Left hindlimb (tissue), 1 donor: Measurements from ENCODE around the gene OPN4.

Experiments used
- DNase-seq: peaks from one replicate; pipeline ENCODE4 v3.0.0-alpha.2; 2018

OPN4 gene

GRCh38 chr10:86681047-86681446 lies 26.7 kb downstream of the OPN4 start:
- no peak for DNase-seq

DNA sequence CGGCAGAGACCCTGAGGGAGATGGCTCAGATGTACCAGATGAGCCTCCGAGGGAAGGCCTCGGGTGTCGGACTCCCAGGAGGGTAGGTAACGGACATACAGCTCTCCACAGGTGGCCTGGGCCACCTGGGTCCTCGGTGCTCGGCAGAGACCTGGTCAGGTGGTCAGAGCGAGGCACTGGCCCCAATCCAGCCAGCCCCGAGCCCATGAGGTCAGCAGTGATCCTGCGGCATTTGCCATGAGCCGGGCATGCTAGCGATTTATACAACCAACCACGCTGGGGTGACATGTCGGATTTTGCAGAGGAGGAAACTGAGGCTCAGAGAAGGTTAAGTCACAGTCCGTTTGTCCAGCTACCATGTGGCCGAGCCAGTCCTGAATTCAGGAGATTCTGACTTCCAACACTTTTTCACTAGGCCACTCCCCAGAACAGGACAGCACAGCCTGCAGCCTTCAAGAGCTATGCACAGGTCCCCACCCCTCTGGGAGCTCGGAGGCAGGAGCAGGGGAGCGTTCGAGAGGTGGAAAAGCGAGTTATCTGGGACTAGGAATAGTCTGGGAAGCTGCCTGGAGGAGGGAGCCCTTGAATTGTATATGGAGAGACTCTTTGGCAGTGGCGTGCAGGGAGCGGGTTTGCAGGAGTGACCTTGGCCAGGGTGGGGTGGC lies 27.5 kb downstream of the OPN4 start:
- DNase-seq: no peak

- no peak for DNase-seq
Observed at GRCh38 chr10:86682675-86683074, 28.3 kb downstream of the OPN4 start.

- DNase-seq: no peak
Observed at GRCh38 chr10:86684331-86685097, 30.2 kb downstream of the OPN4 start.

DNA sequence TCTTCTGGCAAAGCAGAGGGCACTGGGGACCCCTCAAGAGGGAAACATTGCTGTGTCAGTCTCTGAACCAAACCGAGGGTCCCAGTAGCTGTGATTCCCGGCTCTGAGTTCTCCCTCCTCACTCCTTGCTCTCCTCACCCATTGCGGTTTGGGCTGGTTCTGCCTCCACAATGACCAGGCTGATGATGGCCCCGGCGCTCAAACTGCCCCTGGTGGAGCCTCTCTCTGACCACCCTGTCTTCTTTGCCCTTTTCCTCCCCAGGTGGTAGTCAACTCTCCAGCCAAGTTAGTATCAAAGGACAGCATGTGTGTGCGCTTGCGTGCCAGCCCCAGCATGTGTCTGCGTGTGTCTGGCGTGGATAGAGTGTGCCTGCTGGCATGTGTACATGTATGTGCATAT lies 31.1 kb downstream of the OPN4 start:
- DNase-seq: no peak

- DNase-seq: no peak
Observed at GRCh38 chr10:86685893-86686632, 31.7 kb downstream of the OPN4 start.

GRCh38 chr10:86686972-86687371 lies 32.6 kb downstream of the OPN4 start:
- no peak for DNase-seq

DNA sequence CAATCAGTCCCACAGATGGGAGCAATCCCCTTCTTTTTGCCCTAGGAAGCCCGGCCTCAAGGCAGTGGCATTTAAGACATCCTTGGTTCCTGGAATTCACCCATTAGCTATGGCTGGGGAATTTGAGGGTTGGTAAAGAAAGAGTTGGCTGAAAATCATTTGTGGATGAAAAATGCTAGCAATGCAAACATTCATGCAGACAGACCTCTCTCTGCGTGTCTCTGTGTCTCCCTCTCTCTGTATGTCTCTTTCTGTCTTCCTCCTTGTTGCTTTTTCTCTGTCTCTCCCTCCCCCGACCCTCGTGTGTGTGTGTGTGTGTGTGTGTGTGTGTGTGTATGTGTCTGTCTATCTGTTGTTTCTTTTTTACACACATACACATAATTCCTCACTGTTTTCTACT lies 33.4 kb downstream of the OPN4 start:
- no peak for DNase-seq

DNA sequence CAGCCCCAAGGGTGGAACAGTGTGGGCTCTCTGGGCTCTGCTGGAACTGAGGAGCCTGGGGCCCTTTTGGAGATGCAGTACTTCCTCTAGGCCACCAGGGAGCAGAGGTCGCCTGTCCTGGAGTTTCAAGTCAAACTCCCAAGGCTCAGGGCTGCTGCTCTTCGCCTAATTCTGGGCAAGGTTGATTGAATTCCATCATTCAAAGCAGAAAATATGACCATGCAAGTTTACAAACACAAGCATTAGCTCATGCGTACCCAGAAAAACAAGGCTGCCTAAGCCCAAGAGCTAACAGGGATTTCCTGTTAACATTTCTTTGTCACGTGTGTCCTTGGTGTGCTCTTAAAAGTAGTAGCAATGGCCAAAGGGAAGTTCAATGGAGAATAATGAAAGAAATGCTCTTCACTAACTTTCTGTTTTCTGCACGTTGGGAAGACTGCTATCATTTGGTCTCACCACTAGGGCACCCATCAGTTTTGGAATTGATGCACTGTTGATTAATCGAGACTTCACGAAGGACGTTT lies 34.1 kb downstream of the OPN4 start:
- peak; percentile 62 for DNase-seq

DNA sequence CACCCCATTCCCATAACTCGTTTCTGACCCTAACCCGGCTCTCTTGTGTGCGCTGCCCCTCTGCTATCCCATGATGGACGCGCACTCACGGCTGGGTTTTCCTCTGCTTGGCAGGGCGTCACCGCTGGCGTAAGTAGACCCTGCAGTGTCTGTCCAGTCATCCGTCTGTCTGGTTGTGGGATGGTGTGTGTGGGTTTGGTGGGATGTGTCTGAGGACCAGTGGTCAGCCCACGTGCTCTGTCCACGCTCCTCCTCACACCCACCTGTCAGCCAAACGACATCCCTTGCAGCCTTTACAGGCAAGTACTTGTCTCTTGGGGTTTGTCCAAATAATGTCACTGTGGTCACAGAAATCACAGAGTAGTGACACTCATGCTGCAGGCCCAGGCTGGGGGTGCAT lies 34.8 kb downstream of the OPN4 start:
- DNase-seq: no peak

GRCh38 chr10:86690231-86690630 lies 35.9 kb downstream of the OPN4 start:
- DNase-seq: no peak

DNA sequence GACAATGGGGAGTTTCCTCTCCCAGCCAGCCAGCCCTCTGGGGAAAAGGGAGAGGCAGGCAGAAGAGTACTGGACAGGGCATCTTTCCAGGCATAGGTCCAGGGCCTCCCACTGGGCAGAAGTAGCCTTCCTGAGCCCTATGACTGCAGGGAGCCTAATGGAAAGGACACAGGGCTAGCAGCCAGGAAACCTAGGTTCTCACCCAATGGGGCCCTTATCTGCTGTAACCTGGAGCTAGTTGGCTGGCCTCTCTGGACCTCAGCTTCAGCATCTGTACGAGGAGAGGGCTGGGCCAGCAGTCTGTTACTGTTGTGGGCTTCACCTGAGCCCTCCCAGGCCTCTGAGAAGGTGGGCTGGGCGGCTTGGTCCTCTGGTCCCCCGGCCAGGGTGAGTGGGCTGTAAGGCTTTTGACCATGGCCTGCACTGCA lies 36.3 kb downstream of the OPN4 start:
- no peak for DNase-seq

DNA sequence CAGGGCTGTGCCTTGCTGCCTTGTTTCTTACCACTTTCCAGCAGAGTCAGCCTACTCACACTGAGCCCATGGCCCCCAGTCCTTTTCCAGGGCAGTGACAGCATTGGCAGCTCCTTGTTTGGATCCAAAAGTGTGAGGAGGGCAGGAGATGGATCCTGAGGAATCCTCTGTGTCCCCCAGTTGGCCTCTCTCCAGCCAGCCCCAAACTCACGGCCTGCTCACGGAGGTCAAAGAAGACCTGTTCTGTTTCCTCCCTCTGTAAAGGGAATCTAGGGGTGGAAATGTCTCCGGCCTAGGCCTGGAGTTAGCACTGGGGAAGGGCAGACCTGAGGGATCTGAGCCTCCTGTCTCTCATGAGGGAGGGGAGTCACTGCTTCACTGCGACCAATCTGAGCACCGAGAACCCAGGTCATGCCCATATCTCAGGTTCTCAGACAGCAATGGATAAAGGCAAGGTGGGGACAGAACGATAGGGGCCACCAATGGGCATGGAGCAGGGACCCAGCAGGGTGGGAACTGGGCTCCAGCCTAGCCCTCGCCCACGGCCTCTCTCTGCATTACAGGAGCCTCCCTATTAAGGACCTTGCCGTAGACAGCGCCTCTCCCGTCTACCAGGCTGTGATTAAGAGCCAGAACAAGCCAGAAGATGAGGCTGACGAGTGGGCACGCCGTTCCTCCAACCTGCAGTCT lies 37.1 kb downstream of the OPN4 start:
- no peak for DNase-seq

DNA sequence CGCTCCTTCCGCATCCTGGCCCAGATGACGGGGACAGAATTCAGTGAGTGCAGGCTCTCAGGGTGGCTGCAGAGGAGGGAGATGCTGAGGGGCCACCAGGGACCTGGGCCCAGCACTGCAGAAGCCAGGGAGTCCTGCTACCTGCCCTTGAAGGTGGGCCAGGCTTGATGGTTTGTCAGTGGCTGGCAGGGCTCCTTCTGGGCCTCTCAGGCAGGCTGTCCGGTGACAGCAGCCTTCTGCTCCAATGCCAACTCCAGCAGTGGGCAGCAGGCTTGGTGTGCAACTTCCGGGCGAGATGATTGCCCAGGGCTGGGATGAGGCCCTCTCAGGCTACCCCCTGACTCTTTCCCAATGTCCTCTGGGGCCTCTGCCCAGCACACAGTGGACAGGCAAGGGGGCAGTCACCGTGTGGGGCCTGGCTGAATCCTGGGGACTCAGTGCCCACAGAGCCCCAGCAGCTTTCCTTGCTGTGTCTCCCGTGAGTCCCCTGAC lies 37.7 kb downstream of the OPN4 start:
- DNase-seq: no peak

- DNase-seq: no peak
Observed at GRCh38 chr10:86692664-86693063, 38.3 kb downstream of the OPN4 start.

- no peak for DNase-seq
Observed at GRCh38 chr10:86693275-86693674, 38.9 kb downstream of the OPN4 start.

DNA sequence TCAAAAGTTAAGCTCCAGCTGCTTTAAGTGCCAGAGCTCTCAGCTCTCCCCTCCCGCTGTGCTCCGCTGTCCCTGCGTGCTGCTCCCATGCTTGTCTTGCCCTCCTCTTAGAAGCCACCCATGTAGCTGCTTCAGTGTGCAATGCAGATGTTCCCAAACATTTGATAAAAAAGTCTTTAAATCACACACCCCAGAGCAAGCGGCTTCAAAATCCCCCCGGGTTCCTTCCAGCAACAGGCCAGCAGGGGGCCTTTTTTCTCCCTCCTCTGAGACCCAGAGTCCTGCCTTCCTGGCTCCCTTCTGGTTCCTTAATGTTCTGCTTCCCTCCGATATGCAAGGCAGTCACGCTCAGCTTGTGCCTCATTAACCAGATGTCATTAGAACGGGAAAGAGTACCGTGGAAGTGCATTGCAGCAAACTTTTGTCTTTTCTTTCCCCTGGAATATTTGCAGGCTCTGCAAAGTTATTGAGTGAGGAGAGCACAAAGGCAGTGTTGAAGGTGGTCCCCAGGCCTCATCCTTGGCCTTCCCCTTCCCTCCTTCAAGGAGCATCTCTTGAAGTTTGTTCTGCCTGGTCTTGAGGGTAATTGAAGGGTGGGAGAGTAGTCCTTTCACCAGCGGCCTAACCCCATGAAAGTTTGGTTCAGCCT lies 39.5 kb downstream of the OPN4 start:
- peak; percentile 76 for DNase-seq

GRCh38 chr10:86698207-86698940 lies 44.0 kb downstream of the OPN4 start:
- DNase-seq: no peak

- no peak for DNase-seq
Observed at GRCh38 chr10:86699125-86699524, 44.8 kb downstream of the OPN4 start.

- DNase-seq: no peak
Observed at GRCh38 chr10:86699541-86699940, 45.2 kb downstream of the OPN4 start.

DNA sequence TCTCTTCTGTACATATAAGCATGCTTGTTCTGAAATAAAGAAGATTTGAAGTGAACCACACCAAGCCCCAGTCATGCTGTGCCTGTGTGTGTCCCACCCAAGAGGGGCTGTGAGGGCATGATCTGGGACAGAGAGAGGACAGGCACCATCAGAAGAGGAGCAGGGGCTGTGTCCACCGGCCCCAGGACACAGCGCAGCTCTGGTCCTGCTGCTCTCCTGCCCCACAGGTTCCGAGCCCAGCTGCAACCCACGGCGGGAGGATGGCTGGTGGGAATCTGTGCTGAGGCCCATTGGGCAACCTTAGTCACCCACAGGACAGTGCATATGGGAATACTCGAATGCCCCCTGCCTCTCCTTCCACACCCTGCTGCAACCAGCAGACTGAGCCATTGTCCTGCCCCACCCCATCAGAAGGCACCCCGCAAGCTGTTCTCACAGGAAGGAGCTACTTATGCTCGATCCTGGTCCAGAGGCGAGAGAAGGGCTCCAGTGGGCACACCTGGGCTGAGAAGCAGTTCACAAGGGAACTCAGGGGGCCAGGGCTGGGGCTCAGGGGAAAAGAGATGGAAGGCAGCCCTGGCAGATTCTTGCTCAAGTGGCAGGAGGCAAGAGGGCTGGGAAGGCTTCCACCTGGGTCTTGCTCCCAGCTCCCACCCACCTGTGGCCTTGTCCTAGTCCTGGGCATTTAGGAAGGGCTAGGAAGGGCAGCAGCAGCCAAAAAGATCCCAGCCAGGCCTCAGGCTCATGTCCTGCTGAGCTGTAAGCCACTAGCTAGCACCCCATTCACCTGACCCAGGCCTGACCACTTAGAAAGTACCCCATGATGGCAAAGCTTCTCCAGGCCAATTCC lies 45.9 kb downstream of the OPN4 start:
- no peak for DNase-seq
